Stimulated activated CD8-positive, alpha-beta memory T cell treated with anti-CD3 and anti-CD28 coated beads, Interleukin-2, amount 100 ng/mL, for 1 hour (primary cell): Measurements from ENCODE around the gene NCBP2L.
A peak's percentile ranks its signal among the peaks of the same experiment; 100 is the strongest.

Experiments
- DNase-seq, 2 donors: peaks; one replicate each; pipeline ENCODE4 v3.0.0-alpha.2; 2020; ENCODE audit warnings: low read depth in 2 of 2

Gene NCBP2L

DNA sequence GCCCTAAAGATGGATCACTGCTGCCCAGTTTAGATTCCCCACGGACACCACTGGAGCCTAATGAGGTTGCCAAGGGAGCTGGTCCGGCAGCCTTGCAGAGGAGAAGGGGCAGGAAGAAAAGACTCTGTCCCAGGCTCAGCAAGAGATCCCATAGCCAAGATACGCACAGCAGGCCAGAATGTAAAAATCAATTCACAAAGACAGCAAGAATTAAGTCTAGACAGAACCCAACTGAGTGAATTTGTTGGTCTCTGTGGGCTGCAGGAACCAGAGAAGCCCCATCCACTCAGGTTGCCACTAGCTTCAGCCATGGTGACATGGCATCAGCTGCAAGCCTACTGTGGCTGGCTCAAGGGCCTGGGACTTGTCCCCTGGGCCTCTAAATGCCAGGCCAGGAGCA lies 24.8 kb upstream of the NCBP2L start:
- no peak for DNase-seq

- DNase-seq = no peak
Observed at GRCh38 chrX:107753187-107753586, 24.3 kb upstream of the NCBP2L start.

- DNase-seq = no peak
Observed at GRCh38 chrX:107755721-107756120, 21.8 kb upstream of the NCBP2L start.

DNA sequence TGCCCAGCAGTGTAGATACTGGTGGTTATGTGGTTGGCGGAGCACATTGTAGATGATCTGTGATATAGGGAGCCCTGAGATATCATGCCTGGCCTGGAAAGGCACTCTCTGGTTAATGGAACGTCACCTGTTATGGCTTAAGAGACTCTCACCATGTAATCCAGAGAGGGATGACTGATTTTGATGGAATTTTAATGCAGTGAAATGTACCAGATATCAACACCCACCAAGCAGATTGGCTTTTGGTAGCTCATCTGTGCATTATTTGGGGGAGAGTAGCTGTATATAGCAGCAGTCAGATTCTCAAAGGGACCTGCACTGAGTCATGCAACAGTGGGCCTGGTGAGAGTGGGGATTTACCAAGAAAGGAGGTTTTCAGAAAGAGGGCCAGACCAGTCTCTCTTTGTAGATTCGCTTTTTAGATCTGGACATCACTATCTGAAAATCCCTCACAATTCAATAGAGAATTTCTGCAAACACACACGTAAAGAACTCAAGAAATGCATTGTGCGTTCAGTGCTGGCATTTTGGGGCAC lies 19.2 kb upstream of the NCBP2L start:
- DNase-seq = no peak

DNA sequence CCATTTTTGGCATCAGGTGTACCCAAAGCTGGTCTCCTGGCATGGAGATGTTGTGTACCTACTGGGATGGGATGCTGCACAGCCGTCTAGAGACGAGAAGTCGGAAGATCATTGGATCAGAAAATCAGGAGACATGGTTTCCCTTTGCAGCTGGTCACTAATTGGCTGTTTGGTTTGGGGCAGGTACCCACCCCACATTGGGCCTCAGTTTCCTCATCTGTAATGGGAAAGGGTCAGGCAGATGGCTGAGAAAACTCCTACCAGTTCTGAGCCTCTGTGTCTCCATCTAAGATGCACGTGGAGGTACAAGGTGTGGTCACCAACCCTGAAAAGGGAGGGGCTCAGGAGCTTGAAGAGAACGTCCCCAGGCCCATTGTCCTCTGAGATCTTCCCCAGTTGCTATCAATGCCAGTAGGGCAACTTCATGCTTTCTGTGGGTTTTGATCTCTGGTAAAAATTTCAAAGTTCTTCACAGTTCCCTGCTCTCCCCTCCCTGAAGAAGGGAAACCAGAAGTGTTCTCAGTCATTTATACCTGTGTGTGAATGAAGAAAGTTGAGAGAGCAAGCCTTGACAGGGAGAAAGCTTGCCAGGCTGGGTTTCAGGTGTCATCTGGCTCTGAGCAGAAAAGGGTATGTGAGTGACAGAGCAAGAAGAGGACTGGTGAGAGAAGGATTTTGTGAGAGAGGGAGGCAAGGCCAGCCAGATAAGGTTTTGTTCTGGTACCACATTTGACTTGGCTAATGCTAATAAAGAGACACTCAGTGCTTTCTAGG lies 17.0 kb upstream of the NCBP2L start:
- DNase-seq = no peak

- DNase-seq = no peak
Observed at GRCh38 chrX:107763647-107764046, 13.9 kb upstream of the NCBP2L start.

DNA sequence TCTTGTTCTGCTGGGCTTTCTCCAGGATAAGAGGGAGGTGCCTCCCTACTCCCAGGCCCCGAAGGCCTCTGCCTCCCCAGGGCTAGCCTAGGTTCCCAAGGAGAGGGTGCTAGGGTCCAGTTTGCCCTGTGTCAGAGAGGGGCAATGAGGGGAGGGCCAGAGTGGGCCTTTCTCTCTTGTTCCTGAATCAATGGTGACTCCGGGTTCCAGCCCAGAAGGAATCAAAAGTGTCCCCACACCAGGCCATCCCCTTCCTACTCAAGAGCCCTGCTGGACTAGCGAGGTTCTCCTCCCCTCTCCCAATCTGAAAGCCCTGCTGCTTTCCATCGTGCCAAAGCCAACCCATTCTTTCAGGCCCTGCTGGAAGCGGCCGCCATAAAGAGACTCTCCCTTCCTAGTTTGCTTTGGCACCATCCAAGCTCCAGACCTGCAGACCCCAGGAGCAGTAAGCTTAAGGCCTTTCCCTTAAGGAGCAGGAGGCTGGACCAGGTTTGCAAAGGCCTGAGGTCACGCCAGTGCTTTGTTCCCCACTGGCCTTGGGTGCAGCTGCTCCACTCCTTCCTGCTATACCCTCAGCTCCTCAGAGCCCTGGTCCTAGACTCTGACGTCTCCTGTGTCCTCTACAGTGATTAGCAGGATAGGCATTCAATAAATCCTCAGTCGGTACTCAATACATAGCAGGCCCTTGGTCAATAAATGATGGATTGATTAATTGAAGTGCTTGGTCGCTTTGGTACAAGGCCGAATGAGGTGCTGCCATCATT lies 12.5 kb upstream of the NCBP2L start:
- DNase-seq = no peak

DNA sequence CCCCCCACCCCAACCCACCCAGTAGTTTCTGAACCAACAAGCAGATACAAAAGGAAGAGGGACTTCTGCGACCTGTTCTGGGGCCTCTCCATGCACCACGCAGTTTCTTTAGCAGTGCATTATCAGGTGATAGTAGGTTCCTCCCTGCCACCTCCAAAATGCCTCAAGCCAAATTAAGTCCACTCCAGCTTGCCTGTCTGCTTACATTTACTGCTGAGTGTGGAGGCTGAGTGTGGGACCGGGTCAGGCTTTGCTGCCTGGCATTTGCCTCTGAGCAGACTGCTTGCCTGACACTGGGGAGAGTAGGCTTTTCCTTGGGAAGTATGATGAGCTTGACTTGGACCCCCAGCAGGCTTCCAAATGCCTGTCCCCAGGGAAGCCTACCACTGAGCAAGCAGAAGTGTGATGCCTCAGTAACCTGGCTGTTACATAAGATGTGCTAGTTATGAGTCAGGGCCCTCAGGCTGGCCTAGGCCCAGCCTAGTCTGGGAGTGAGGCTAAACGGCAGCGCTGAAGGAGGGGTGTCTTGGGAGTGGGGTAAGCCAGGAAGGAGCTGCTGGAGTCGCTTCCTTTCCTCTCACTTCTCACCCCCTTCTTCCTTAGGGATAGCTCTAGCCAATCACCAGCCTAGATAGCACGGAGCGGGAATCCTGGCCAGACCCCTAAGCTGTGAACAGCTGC lies 10.9 kb upstream of the NCBP2L start:
- no peak for DNase-seq

DNA sequence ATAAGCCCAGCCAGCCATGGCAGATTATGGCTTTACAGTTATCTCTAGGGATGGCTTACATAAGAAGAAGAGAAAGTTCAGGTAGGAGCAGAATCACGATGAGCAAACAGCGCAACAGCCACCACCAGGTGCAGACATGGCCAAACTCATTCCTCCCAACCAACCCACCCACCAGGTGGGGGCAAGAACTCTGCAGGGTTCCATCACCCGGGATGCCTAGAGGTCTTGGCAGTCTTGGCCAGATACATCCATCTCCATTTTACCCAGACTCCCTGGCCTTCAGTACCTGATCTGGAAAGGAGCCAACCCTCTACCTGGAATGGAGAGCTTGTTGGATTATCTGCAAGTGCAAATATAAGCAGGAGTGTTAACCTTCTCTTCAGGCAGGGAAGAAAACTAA lies 9.5 kb upstream of the NCBP2L start:
- no peak for DNase-seq

- no peak for DNase-seq
Observed at GRCh38 chrX:107769581-107770317, 7.8 kb upstream of the NCBP2L start.

- DNase-seq = no peak
Observed at GRCh38 chrX:107773206-107773605, 4.3 kb upstream of the NCBP2L start.

DNA sequence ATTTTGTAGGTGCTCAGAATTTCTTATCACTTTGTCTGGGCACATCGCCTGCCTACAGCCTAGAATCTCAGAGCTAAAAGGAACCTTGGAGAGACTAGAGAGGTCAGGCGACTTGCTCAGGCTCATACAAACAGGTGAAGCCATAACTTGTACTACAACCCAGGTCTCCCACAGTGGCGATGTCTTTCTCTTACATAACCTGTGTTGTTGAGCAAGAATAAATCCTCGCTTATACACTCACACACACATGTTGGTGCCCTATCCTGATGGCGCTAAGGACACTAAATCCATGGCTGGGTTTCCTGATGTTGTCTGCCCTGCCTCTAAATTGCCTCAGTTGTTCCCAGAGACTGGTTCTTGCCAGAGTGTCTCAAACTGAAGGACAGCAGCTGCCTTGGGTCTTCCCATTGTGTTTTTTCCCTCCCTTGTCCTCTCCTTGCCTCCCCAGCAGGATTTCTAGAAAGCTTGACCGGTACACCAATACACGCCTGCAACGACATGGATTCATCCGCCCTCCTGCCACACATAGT lies 3.6 kb upstream of the NCBP2L start:
- no peak for DNase-seq

DNA sequence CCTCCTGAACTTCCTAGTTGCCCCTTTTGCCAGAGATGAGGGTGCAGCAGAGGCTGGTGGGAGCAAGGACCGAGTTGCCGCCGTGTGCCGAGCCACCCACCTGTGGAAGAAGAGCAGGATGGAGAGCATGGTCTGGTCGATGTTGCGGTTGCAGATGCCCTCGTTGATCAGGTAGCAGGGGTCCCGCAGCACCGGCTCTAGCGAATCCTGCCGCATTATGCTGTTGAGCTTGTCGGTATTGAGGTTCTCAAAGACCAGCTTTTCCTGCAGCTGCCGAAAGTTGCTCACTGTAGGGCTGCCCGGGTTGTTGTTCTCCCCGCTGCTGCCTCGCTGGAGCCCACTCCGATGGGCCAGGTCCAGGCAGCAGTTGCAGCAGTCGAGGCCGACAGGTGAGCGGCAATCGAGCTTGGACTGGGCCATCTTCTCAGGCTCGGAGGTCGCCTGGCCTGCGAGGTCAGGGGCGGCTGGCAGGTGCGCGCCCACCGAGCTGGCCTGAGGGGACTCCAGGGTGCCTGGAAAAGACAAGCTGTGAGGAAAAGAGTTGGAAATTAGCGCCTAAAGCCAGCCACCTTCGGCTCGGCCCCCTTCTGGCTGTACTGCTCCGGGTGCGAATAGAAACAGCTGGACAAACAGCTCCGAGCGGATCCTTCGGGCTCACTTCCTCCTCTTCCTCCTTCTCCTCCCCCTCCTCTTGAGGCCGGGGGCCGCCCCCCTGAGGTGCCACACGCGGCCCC lies 2.4 kb upstream of the NCBP2L start:
- no peak for DNase-seq

GRCh38 chrX:107775734-107776511 lies 1.6 kb upstream of the NCBP2L start, which contains the start of gene TSC22D3:
Gene TSC22D3, minus strand, starts transcription at chrX:107775787. Its CDS starts 368 bp downstream, at chrX:107775419.
- DNase-seq = peak in 1 of 2 donors; percentile 11

- peak; percentile 41 to 46 for DNase-seq
Observed at GRCh38 chrX:107776649-107777535, 641 bp upstream of the NCBP2L start.

- no peak for DNase-seq
Observed at GRCh38 chrX:107780525-107780924, 3.0 kb downstream of the NCBP2L start.

DNA sequence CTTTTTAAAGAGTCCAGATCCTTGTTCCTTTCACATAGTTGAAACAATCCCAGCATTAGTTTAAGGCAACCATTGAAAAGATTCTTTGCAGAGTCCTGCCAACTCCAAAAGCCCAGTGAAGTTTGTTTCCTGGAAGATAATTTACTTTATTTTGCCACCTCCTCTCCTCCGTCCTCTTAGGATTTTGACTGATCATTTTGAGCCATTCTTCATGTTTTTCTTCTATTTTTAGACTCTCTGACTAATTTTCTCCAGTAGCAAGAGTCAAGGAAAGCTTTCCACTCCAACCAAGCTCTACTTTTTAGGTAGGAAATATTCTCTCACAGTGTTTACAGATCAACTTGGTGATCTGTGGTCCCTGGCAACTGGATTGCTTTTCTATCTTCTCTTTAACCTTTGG lies 10.3 kb downstream of the NCBP2L start:
- no peak for DNase-seq

GRCh38 chrX:107804427-107804826 lies 26.9 kb downstream of the NCBP2L start:
- no peak for DNase-seq

GRCh38 chrX:107805179-107805578 lies 27.6 kb downstream of the NCBP2L start:
- DNase-seq = no peak
